Activated CD8-positive, alpha-beta memory T cell treated with anti-CD3 and anti-CD28 coated beads for 1 hour (primary cell): ENCODE measurements around the gene POLR1C.
A peak's percentile ranks its signal among the peaks of the same experiment; 100 is the strongest.
"Not testable (repeated sequence)": the region's sequence is repeated elsewhere in the genome, so short reads cannot be mapped to it uniquely, and the experiment has no call there.

ENCODE experiments used
- DNase-seq, 2 donors: peaks; one replicate each; pipeline ENCODE4 v3.0.0-alpha.2; 2020; ENCODE audit warnings: low read depth in 1 of 2; ENCODE audit errors: extremely low read depth in 1 of 2

Gene POLR1C

GRCh38 chr6:43509142-43509983 is 7.5 kb upstream of the POLR1C start:
- no peak for DNase-seq

- peak; percentile 50 to 71 for DNase-seq
Measured at GRCh38 chr6:43509984-43510826, 6.7 kb upstream of the POLR1C start, which contains the start of gene LRRC73. Gene LRRC73 (minus strand): TSS chr6:43510346. CDS start chr6:43509785, 561 bp downstream.

- DNase-seq: no peak
Measured at GRCh38 chr6:43510827-43511163, 6.1 kb upstream of the POLR1C start.

- no peak for DNase-seq
Measured at GRCh38 chr6:43511824-43512415, 5.0 kb upstream of the POLR1C start.

- DNase-seq: no peak
Measured at GRCh38 chr6:43515808-43516207, 1.1 kb upstream of the POLR1C start.

GRCh38 chr6:43516367-43516696 is 557 bp upstream of the POLR1C start:
- no peak for DNase-seq

- DNase-seq: no peak
Measured at GRCh38 chr6:43517505-43518357, 842 bp downstream of the POLR1C start.

GRCh38 chr6:43520097-43520496 is 3.2 kb downstream of the POLR1C start:
- DNase-seq: no peak

- DNase-seq: no peak
Measured at GRCh38 chr6:43521836-43522235, 4.9 kb downstream of the POLR1C start.

GRCh38 chr6:43522547-43523261 is 5.8 kb downstream of the POLR1C start:
- DNase-seq: no peak

GRCh38 chr6:43523284-43523683 is 6.4 kb downstream of the POLR1C start:
- no peak for DNase-seq

GRCh38 chr6:43524483-43524961 is 7.6 kb downstream of the POLR1C start:
- DNase-seq: no peak

GRCh38 chr6:43532201-43532600 is 15.3 kb downstream of the POLR1C start:
- DNase-seq: no peak

GRCh38 chr6:43538986-43539385 is 22.1 kb downstream of the POLR1C start:
- not testable (repeated sequence) for DNase-seq

GRCh38 chr6:43539409-43539808 is 22.5 kb downstream of the POLR1C start:
- not testable (repeated sequence) for DNase-seq

- no peak for DNase-seq
Measured at GRCh38 chr6:43540507-43540906, 23.6 kb downstream of the POLR1C start.

- DNase-seq: no peak
Measured at GRCh38 chr6:43541774-43542471, 25.0 kb downstream of the POLR1C start.

- no peak for DNase-seq
Measured at GRCh38 chr6:43544461-43544860, 27.6 kb downstream of the POLR1C start.

- DNase-seq: no peak
Measured at GRCh38 chr6:43547222-43547621, 30.3 kb downstream of the POLR1C start.
